OCI-M2 (cell line): Measurements from ENCODE around the gene HID1.

ENCODE experiments used
- DNase-seq: peaks from one replicate; lab custom pipeline; 2025; ENCODE audit not compliant: unreplicated experiment; lab: John Stamatoyannopoulos, UW

HID1 gene

GRCh38 chr17:74950207-74950606, 22.4 kb downstream of the HID1 start:
- no peak for DNase-seq

- no peak for DNase-seq
Observed at GRCh38 chr17:74949455-74950115, 23.0 kb downstream of the HID1 start.

GRCh38 chr17:74947041-74947754, 25.4 kb downstream of the HID1 start:
- no peak for DNase-seq

GRCh38 chr17:74946641-74947040, 25.9 kb downstream of the HID1 start:
- no peak for DNase-seq

- DNase-seq = no peak
Observed at GRCh38 chr17:74945543-74945942, 27.0 kb downstream of the HID1 start.

- DNase-seq = no peak
Observed at GRCh38 chr17:74943808-74944522, 28.6 kb downstream of the HID1 start.

- DNase-seq = no peak
Observed at GRCh38 chr17:74941128-74941725, 31.3 kb downstream of the HID1 start.

- no peak for DNase-seq
Observed at GRCh38 chr17:74939534-74939933, 33.0 kb downstream of the HID1 start.

GRCh38 chr17:74938194-74938950, 34.2 kb downstream of the HID1 start:
- DNase-seq = no peak

GRCh38 chr17:74937064-74938051, 35.2 kb downstream of the HID1 start:
- no peak for DNase-seq

GRCh38 chr17:74936470-74936799, 36.1 kb downstream of the HID1 start:
- no peak for DNase-seq

GRCh38 chr17:74935585-74936469, 36.7 kb downstream of the HID1 start, which contains the start of gene OTOP3:
OTOP3 (plus strand) TSS chr17:74935898; CDS start chr17:74935922, 24 bp downstream.
- DNase-seq = no peak

- DNase-seq = no peak
Observed at GRCh38 chr17:74935048-74935447, 37.5 kb downstream of the HID1 start.

GRCh38 chr17:74930535-74931036, 42.0 kb downstream of the HID1 start:
- no peak for DNase-seq

GRCh38 chr17:74928786-74929185, 43.8 kb downstream of the HID1 start:
- no peak for DNase-seq

- no peak for DNase-seq
Observed at GRCh38 chr17:74925242-74925641, 47.3 kb downstream of the HID1 start.

- no peak for DNase-seq
Observed at GRCh38 chr17:74924250-74924948, 48.2 kb downstream of the HID1 start, which contains the start of gene OTOP2. OTOP2 (plus strand) TSS chr17:74924273; CDS start chr17:74924633, 360 bp downstream.
